ENCODE results near the gene EFNB2. TPM values are rescaled to one million over a fixed set of nuclear protein-coding genes. Genes with fewer than 3 reads are reported as not detected.

EFNB2 gene
- total RNA-seq, 1 donor from 2014 or later = 353 TPM

- Mint-ChIP-seq H3K9me3 (ENCODE audit: unreplicated experiment) (no peaks in the 10 kb centered on the region), H3K4me1 (ENCODE audit: unreplicated experiment) (peaks cover 11% of the 10 kb centered on the region), H3K4me3 (ENCODE audit: unreplicated experiment) (no peak overlapping the region), H3K27ac (ENCODE audit: unreplicated experiment) (peak overlapping the region; percentile 50), H3K27me3 (ENCODE audit: unreplicated experiment) (peaks cover 4% of the 10 kb centered on the region), H3K36me3 (ENCODE audit: low read depth, unreplicated experiment) (peaks cover 55% of the 10 kb centered on the region)
- no peak for TF ChIP-seq CTCF (IDR thresholded peaks at IDR 0.05; ENCODE audit: unreplicated experiment)
- no peak for DNase-seq (ENCODE audit: low spot score)
These were observed 27.7 kb downstream of the EFNB2 start for GRCh38 chr13:106507560-106508274.

GRCh38 chr13:106506286-106506685 lies 29.2 kb downstream of the EFNB2 start:
- H3K4me1 Mint-ChIP-seq (ENCODE audit: unreplicated experiment) = peaks cover 20% of the 10 kb centered on the region
- H3K36me3 Mint-ChIP-seq (ENCODE audit: low read depth, unreplicated experiment) = peaks cover 53% of the 10 kb centered on the region
- no peak overlapping the region for H3K27ac Mint-ChIP-seq (ENCODE audit: unreplicated experiment)
- no peak for DNase-seq (ENCODE audit: low spot score)
- H3K9me3 Mint-ChIP-seq (ENCODE audit: unreplicated experiment) = no peaks in the 10 kb centered on the region
- TF ChIP-seq CTCF (IDR thresholded peaks at IDR 0.05; ENCODE audit: unreplicated experiment) = no peak
- H3K4me3 Mint-ChIP-seq (ENCODE audit: unreplicated experiment) = no peak overlapping the region
- peaks cover 4% of the 10 kb centered on the region for H3K27me3 Mint-ChIP-seq (ENCODE audit: unreplicated experiment)

- H3K4me1 Mint-ChIP-seq (ENCODE audit: unreplicated experiment) = peaks cover 23% of the 10 kb centered on the region
- no peaks in the 10 kb centered on the region for H3K9me3 Mint-ChIP-seq (ENCODE audit: unreplicated experiment)
- H3K4me3 Mint-ChIP-seq (ENCODE audit: unreplicated experiment) = no peak overlapping the region
- no peak for DNase-seq (ENCODE audit: low spot score)
- H3K27ac Mint-ChIP-seq (ENCODE audit: unreplicated experiment) = no peak overlapping the region
- peaks cover 49% of the 10 kb centered on the region for H3K36me3 Mint-ChIP-seq (ENCODE audit: low read depth, unreplicated experiment)
- TF ChIP-seq CTCF (IDR thresholded peaks at IDR 0.05; ENCODE audit: unreplicated experiment) = no peak
- H3K27me3 Mint-ChIP-seq (ENCODE audit: unreplicated experiment) = peaks cover 4% of the 10 kb centered on the region
These were observed 29.7 kb downstream of the EFNB2 start for GRCh38 chr13:106505732-106506131.

- Mint-ChIP-seq H3K4me3 (ENCODE audit: unreplicated experiment) (no peak overlapping the region), H3K36me3 (ENCODE audit: low read depth, unreplicated experiment) (peaks cover 50% of the 10 kb centered on the region), H3K9me3 (ENCODE audit: unreplicated experiment) (no peaks in the 10 kb centered on the region), H3K27ac (ENCODE audit: unreplicated experiment) (no peak overlapping the region), H3K4me1 (ENCODE audit: unreplicated experiment) (peaks cover 27% of the 10 kb centered on the region), H3K27me3 (ENCODE audit: unreplicated experiment) (peaks cover 4% of the 10 kb centered on the region)
- TF ChIP-seq CTCF (IDR thresholded peaks at IDR 0.05; ENCODE audit: unreplicated experiment) = no peak
- DNase-seq (ENCODE audit: low spot score) = no peak
These were observed 30.2 kb downstream of the EFNB2 start for GRCh38 chr13:106505295-106505694.

GRCh38 chr13:106503730-106504453 lies 31.6 kb downstream of the EFNB2 start:
- Mint-ChIP-seq H3K9me3 (ENCODE audit: unreplicated experiment) (no peaks in the 10 kb centered on the region), H3K4me1 (ENCODE audit: unreplicated experiment) (peaks cover 39% of the 10 kb centered on the region), H3K27me3 (ENCODE audit: unreplicated experiment) (peaks cover 6% of the 10 kb centered on the region), H3K4me3 (ENCODE audit: unreplicated experiment) (peak overlapping the region; percentile 53), H3K36me3 (ENCODE audit: low read depth, unreplicated experiment) (peaks cover 55% of the 10 kb centered on the region), H3K27ac (ENCODE audit: unreplicated experiment) (peak overlapping the region; percentile 43)
- no peak for TF ChIP-seq CTCF (IDR thresholded peaks at IDR 0.05; ENCODE audit: unreplicated experiment)
- no peak for DNase-seq (ENCODE audit: low spot score)
